ENCODE data around the gene FXYD4. TPM values are rescaled to one million over a fixed set of nuclear protein-coding genes. Genes with fewer than 3 reads are reported as not detected.
"Not testable (repeated sequence)": the region's sequence is repeated elsewhere in the genome, so short reads cannot be mapped to it uniquely, and the experiment has no call there.

The FXYD4 gene
- total RNA-seq, 2 experiments from 2014 or later: not detected

- intact Hi-C loops (cut with DNase I, micrococcal nuclease): loop anchor here (1.0 kb wide), 4 partner anchors 11 to 868 kb away; partner anchors contain the start of gene HNRNPF (in 2 of the 2)
- no peaks in the 10 kb centered on the region for H3K9me3 Mint-ChIP-seq (ENCODE audit: low read depth)
Measured at GRCh38 chr10:43419997-43420368, 48.5 kb downstream of the FXYD4 start.

GRCh38 chr10:43420369-43421200 lies 49.1 kb downstream of the FXYD4 start:
- peak overlapping the region; percentile 79 for H3K4me3 Mint-ChIP-seq
- DNase-seq (peak; percentile 89), ATAC-seq (peak; percentile 83)
- H3K4me1 Mint-ChIP-seq: peaks cover 37% of the 10 kb centered on the region
- peak overlapping the region; percentile 99 for H3K27ac Mint-ChIP-seq
- POLR2A ChIA-PET: interaction anchor here (0.6 to 2.1 kb wide), 9 partner anchors 11 to 275 kb away, joined by 3 to 16 read pairs (median 4); partner anchors contain the start of genes HNRNPF and ZNF487
- H3K27me3 Mint-ChIP-seq: no peaks in the 10 kb centered on the region
- CTCF ChIA-PET: interaction anchor here (0.5 to 1.0 kb wide), 6 partner anchors 10 to 316 kb away, joined by 3 to 4 read pairs (median 3); no protein-coding TSS in a partner anchor
- intact Hi-C loops (cut with DNase I, micrococcal nuclease): loop anchor here (1.0 kb wide), 4 partner anchors 11 to 868 kb away; partner anchors contain the start of gene HNRNPF (in 2 of the 2)
- peaks cover 2% of the 10 kb centered on the region for H3K36me3 Mint-ChIP-seq (ENCODE audit: low read depth)
- no peaks in the 10 kb centered on the region for H3K9me3 Mint-ChIP-seq (ENCODE audit: low read depth)

More at GRCh38 chr10:43419997-43420368, 48.5 kb downstream of the FXYD4 start:
- DNase-seq: no peak
- Mint-ChIP-seq H3K4me1 (peaks cover 34% of the 10 kb centered on the region), H3K4me3 (peak overlapping the region; percentile 79), H3K36me3 (ENCODE audit: low read depth) (peaks cover 2% of the 10 kb centered on the region), H3K27me3 (no peaks in the 10 kb centered on the region), H3K27ac (peak overlapping the region; percentile 95)
- CTCF ChIA-PET: interaction anchor here (0.6 to 1.4 kb wide), 8 partner anchors 9 to 127 kb away, joined by 3 to 4 read pairs (median 3); no protein-coding TSS in a partner anchor
- no peak for ATAC-seq
- POLR2A ChIA-PET: interaction anchor here (0.6 to 2.1 kb wide), 8 partner anchors 10 to 33 kb away, joined by 3 to 16 read pairs (median 4); partner anchors contain the start of genes HNRNPF and ZNF487

DNA sequence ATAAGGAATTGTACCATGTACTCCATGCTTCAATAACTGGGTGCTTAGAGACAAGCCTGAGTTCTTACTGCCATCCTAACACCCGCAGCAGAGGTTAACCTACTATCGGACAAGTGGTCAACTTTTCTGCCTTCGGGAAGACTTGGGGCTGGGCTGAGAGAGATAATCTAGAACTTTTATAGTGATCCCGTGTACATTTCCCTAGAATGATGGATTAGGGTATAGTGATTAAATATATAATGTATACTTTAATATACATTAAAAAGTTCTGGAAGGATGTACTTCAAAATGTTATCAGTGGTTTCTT lies 49.7 kb downstream of the FXYD4 start:
- peak overlapping the region; percentile 79 for H3K4me3 Mint-ChIP-seq
- no peaks in the 10 kb centered on the region for H3K9me3 Mint-ChIP-seq (ENCODE audit: low read depth)
- DNase-seq (no peak), ATAC-seq (no peak)
- peaks cover 42% of the 10 kb centered on the region for H3K4me1 Mint-ChIP-seq
- H3K27ac Mint-ChIP-seq: peak overlapping the region; percentile 99
- CTCF ChIA-PET: interaction anchor here (0.5 to 1.0 kb wide), 3 partner anchors 10 to 316 kb away, joined by 3 to 4 read pairs (median 3); no protein-coding TSS in a partner anchor
- H3K27me3 Mint-ChIP-seq: no peaks in the 10 kb centered on the region
- POLR2A ChIA-PET: interaction anchor here (0.6 to 2.1 kb wide), 3 partner anchors 14 to 276 kb away, joined by 3 to 9 read pairs (median 3); partner anchors contain the start of gene ZNF487
- intact Hi-C loops (cut with DNase I, micrococcal nuclease): loop anchor here in 1 of 2 experiments (1.0 kb wide), 1 partner anchor 15 kb away; no protein-coding TSS in a partner anchor
- H3K36me3 Mint-ChIP-seq (ENCODE audit: low read depth): peaks cover 2% of the 10 kb centered on the region

- Mint-ChIP-seq H3K27ac (peak overlapping the region; percentile 65), H3K9me3 (ENCODE audit: low read depth) (no peaks in the 10 kb centered on the region), H3K36me3 (ENCODE audit: low read depth) (peaks cover 2% of the 10 kb centered on the region), H3K4me3 (peak overlapping the region; percentile 32), H3K27me3 (no peaks in the 10 kb centered on the region), H3K4me1 (peaks cover 42% of the 10 kb centered on the region)
- intact Hi-C loops (cut with DNase I, micrococcal nuclease): loop anchor here in 1 of 2 experiments (1.0 kb wide), 1 partner anchor 15 kb away; no protein-coding TSS in a partner anchor
- ATAC-seq: no peak
- CTCF ChIA-PET: interaction anchor here (0.7 kb wide), 1 partner anchor 24 kb away, joined by 4 read pairs; no protein-coding TSS in a partner anchor
- POLR2A ChIA-PET: no interaction called here
- no peak for DNase-seq
Measured at GRCh38 chr10:43421519-43421918, 50.1 kb downstream of the FXYD4 start.

DNA sequence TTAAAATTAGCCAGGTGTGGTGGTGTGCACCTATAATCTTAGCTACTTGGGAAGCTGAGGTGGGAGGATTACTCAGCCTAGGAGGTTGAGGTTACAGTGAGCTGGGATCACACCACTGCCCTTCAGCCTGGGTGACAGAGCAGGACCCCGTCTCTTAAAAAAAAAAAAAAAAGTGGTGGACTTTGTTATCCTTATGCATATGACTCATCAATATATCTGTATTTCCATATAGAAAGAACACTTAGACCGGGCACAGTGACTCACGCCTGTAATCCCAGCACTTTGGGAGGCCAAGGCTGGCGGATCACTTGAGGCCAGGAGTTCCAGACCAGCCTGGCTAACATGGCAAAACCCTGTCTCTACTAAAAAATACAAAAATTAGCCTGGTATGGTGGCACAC lies 50.5 kb downstream of the FXYD4 start:
- H3K27me3 Mint-ChIP-seq; H3K36me3 Mint-ChIP-seq (ENCODE audit: low read depth); ATAC-seq; H3K9me3 Mint-ChIP-seq (ENCODE audit: low read depth); POLR2A ChIA-PET; DNase-seq: not testable (repeated sequence)
- Mint-ChIP-seq H3K4me3 (peak overlapping the region; percentile 32), H3K4me1 (peaks cover 42% of the 10 kb centered on the region), H3K27ac (peak overlapping the region; percentile 65)
- CTCF ChIA-PET: interaction anchor here (0.7 kb wide), 1 partner anchor 24 kb away, joined by 4 read pairs; no protein-coding TSS in a partner anchor
- intact Hi-C loops (cut with DNase I, micrococcal nuclease): loop anchor here in 1 of 2 experiments (1.0 kb wide), 1 partner anchor 14 kb away; no protein-coding TSS in a partner anchor

DNA sequence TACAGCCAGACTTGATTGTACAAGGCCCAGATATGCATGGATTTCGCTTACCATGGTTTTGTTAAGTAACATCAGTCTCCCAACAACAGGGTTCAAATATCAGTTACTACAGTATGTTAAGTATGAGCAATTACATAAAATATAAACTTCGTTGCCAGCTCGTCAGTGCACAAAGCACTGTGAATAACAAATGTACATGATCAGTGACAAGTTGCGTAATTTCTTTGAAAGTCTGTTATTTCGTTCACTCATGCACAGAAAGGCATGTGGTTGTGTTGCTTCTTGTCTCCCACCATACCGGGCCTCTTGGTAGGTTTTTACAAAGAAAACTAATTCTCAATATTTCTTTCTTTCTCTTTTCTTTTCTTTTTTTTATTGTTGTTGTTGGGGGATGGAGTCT lies 53.0 kb downstream of the FXYD4 start:
- ChIA-PET CTCF (no interaction called here), POLR2A (no interaction called here)
- H3K36me3 Mint-ChIP-seq (ENCODE audit: low read depth): peaks cover 2% of the 10 kb centered on the region

More for the DNA sequence above, 53.0 kb downstream of the FXYD4 start:
- Mint-ChIP-seq H3K9me3 (ENCODE audit: low read depth) (no peaks in the 10 kb centered on the region), H3K27me3 (no peaks in the 10 kb centered on the region), H3K4me1 (peaks cover 35% of the 10 kb centered on the region), H3K27ac (no peak overlapping the region), H3K4me3 (no peak overlapping the region)
- ATAC-seq (no peak), DNase-seq (no peak)
- intact Hi-C loops (cut with DNase I, micrococcal nuclease): no loop called here

Other genes starting within 250 kb of the FXYD4 start
- 10 to 100 TPM; 19.3 to 19.5 TPM for gene CSGALNACT2, start 233.2 kb upstream of the FXYD4 start, total RNA-seq
- gene RASGEF1A, start 104.6 kb upstream of the FXYD4 start, total RNA-seq: under 1 TPM; 0.44 to 0.64 TPM
- gene HNRNPF, start 37.5 kb downstream of the FXYD4 start, total RNA-seq: 100 to 1,000 TPM; 410 to 466 TPM
- gene ZNF487, start 65.5 kb downstream of the FXYD4 start, total RNA-seq: 1 to 10 TPM; 1.8 to 2.3 TPM
- gene ZNF239, start 203.0 kb downstream of the FXYD4 start, total RNA-seq: 1 to 10 TPM; 2.4 to 2.7 TPM
- gene ZNF485, start 234.8 kb downstream of the FXYD4 start, total RNA-seq: 1 to 10 TPM; 6.9 to 7.6 TPM